GM18519 (cell line): ENCODE measurements around the gene WWP2.

Experiments
- ATAC-seq: cut with Tn5 transposase; IDR thresholded peaks from one replicate; pipeline ENCODE4 v1.9.1; 2021; ENCODE audit warnings: mild to moderate bottlenecking, moderate library complexity; ENCODE audit not compliant: unreplicated experiment, low FRiP score

WWP2 gene

GRCh38 chr16:69922200-69922599, 160.1 kb downstream of the WWP2 start:
- no peak for ATAC-seq

DNA sequence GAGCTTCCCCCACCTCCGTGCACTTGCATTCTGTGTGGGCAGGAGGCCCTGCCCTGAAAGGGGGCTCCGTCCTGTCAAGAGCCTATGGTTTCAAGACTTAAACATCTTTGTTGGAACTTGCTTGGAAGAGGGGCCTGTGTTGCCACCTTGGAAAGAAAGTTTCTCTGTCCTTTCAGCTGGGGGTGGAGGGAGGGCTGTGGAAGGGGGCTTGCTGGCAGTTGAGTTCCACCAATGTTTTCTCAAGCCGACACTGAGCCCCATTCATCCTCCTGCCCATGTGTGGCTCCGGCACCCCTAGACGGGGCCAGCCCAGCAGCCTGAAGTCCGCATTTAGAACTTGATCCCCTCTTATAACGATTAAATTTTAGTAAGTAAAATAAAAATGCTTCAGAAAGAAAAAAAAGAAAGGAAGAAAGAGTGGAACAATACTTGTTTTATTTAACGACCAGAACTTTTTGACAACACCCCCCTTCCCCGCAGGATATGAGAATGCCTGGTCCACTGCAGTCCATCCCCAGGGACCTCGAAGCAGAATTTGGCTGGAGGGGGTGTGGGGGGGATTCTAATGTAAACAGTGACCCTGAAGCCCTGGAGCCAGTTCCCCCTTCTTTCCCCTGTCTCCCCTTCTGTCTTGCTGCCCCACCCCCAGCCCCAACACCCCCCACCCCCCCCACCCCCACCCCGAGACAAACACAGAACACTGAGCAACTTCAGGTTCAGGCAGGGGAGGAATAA, 162.1 kb downstream of the WWP2 start:
- no peak for ATAC-seq

DNA sequence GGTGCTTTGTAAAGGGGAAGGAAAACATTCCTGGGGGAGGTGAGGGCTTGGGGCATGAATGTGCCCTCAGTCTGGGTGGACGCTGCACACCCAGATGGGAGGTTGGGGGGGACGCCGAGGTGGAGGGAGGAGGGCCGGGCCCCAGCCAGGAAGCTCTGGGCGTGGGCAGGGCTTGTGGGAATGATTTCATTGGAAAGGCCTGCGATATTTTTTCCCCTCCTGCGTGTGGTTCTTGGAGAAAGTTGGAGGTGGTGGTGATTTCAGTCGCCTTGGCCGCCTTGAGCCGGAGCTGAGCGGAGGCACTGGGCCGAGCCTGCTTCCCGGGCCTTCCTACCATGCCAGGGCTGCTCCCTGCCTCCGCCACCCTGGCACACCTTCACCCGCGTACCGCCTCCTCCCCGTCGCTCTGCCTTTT, 162.7 kb downstream of the WWP2 start:
- ATAC-seq = no peak

GRCh38 chr16:69925311-69925710, 163.2 kb downstream of the WWP2 start:
- no peak for ATAC-seq

DNA sequence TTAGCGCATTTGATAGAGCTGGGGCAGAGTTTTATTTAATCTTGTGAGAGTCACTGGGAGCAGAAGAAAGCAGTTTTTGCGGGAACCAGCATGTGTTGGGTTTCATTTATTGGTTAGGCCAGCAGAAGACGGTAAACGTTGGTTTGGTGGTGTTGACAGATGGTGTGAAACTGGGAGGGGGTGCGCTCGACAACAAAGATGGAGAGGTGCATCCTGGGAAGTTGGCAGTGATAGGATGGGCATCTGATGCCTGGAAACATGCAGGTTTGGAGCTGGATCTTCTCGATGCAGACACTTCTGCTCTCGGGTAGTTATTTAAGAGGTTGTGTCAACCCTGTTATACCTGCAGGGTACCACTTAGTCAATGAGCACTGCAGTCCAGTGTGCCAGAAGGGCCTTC, 164.1 kb downstream of the WWP2 start:
- ATAC-seq = no peak

GRCh38 chr16:69927056-69927757, 165.1 kb downstream of the WWP2 start:
- no peak for ATAC-seq

GRCh38 chr16:69928856-69929400, 166.8 kb downstream of the WWP2 start:
- no peak for ATAC-seq

DNA sequence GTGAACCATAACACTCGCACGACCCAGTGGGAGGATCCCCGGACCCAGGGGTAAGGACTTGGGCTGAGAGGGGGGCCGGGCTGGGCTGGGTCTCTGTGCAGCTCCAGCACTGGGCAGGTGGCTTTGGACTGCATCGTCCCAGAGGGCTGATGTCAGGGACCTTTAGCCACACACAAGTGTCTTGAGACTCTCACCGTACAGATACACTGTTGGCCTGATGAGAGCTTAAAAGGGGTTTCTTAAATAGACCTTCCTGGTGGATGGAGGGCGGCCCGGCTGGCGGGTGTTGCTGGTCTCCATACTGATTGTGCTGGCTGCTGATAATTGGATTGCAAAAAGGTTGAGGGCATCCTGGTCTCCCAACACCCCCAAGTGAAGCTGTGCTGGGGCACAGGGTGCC, 167.3 kb downstream of the WWP2 start:
- ATAC-seq = no peak

- no peak for ATAC-seq
Measured at GRCh38 chr16:69930117-69930776, 168.1 kb downstream of the WWP2 start.

DNA sequence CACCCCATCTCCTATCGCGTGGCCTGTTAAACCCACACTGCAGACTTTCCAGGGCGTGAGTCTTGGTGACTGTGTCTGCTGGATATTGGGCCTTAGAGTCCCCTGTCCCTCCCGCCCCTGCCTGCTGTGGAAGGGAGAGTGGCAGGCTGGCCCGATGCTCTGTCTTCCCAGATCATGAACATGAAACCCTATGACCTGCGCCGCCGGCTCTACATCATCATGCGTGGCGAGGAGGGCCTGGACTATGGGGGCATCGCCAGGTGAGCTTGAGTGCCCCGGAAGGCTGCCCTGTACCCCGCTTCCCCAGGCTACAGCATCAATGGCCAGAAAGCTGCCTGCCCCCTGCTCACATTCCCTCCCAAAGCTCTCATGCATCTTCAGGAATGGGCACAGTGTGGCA, 169.5 kb downstream of the WWP2 start:
- no peak for ATAC-seq

DNA sequence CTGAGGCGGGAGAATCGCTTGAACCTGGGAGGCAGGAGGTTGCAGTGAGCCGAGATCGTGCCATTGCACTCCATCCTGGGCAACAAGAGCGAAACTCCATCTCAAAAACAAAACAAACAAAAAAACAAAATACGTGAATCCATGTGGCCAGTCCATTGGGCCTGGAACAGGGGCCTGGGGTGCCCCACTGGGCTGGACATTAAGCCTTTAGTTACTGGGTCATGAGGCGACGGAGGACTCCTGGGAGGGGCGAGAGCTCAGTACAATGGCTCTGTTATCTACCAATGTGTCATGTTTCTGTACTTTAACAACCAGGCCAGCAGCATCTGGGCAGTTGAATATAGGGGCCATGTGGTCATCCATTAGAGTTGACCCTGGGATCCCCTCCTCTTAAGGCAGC, 170.1 kb downstream of the WWP2 start:
- no peak for ATAC-seq

DNA sequence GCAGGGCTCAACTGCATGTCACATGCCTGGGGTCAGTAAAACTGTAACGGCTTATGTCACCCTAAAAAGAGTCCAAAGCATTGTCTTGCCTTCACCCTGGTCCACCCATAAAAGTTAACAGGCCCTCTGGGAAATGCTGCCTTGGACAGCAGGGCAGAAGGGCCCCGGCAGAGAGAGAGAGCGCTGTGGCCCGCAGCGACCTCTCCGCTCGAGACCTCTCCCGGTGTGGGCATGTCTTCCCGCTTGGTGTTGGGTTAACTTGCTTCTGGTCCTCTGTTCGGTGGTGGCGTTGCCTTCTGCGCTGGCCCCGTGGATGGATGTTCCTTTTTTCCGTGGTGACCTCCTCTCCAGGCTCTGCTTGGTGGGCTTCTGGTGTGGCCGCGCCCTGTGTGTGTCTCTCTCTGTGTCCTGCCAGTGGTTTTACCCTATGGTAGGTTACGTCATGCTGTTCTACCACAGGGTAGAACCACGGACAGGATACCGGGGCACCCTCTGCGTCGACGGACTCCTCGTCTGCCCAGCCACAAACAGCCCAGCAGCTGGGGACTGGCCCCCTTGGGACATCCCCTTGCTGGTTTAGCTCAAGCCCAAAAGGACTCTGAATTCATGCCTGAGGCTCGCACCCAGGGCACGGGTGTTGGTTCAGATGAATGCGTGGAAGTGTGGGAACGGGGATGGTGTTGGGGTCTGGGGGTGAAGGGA, 170.7 kb downstream of the WWP2 start:
- ATAC-seq = no peak

GRCh38 chr16:69934044-69934443, 171.9 kb downstream of the WWP2 start:
- no peak for ATAC-seq

GRCh38 chr16:69934751-69935150, 172.6 kb downstream of the WWP2 start:
- ATAC-seq = no peak

DNA sequence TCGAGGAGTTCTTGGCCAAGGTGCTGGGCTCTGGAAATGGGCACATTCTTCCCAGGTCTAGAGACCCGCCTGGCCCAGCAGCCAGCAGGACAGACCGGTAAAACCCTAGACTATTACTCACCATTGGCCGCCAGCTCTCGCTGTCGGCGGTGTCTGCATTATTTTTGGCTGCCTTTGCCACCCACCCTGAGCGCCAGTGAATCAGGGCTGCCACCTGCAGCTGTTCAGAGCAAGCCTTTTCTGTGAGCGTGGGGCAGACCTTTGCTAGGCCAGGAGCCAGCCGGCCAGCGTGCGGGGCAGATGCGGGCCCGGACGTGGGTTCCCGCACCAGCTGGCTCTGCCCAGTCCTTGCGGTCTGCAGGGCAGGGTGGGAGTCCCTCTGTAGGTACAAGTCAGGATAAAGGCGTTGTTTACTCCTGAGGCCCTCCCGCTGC, 173.2 kb downstream of the WWP2 start:
- no peak for ATAC-seq

DNA sequence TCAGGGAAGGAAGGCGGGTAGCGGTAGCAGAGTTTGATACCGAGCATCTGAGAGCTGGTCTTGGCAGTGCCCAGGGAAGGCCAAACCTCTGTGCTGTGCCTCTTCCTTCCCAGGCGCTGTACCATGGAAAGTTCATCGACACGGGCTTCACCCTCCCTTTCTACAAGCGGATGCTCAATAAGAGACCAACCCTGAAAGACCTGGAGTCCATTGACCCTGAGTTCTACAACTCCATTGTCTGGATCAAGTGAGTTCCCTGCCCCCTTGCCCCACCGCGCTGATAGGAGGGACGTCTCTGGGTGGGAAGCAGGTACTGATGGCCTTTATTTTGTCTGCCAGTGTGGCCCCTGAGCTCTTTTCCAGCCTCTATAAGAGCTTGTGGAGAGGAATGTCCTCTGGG, 173.6 kb downstream of the WWP2 start:
- ATAC-seq = no peak

- ATAC-seq = no peak
Measured at GRCh38 chr16:69936252-69936651, 174.1 kb downstream of the WWP2 start.

GRCh38 chr16:69936751-69937211, 174.6 kb downstream of the WWP2 start:
- no peak for ATAC-seq

DNA sequence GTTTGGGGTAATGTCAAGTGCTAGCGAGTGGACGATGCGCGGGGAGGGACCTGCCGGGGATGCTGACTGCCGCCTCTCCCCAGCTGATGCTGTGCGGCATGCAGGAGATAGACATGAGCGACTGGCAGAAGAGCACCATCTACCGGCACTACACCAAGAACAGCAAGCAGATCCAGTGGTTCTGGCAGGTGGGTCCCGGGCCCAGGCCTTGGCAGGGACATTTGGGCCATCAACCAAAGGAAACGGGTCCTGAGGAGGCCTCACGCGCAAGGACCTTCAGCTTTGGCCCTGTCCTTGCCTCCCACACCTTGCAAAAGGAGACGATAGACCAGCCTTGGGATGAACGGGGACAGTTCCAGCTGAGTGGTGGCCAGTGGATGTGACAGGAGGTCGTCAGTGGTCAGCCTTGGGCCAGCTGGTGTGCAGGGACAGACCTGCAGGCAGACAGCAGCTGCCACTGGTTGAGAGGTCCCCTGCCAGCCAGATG, 175.4 kb downstream of the WWP2 start:
- no peak for ATAC-seq

DNA sequence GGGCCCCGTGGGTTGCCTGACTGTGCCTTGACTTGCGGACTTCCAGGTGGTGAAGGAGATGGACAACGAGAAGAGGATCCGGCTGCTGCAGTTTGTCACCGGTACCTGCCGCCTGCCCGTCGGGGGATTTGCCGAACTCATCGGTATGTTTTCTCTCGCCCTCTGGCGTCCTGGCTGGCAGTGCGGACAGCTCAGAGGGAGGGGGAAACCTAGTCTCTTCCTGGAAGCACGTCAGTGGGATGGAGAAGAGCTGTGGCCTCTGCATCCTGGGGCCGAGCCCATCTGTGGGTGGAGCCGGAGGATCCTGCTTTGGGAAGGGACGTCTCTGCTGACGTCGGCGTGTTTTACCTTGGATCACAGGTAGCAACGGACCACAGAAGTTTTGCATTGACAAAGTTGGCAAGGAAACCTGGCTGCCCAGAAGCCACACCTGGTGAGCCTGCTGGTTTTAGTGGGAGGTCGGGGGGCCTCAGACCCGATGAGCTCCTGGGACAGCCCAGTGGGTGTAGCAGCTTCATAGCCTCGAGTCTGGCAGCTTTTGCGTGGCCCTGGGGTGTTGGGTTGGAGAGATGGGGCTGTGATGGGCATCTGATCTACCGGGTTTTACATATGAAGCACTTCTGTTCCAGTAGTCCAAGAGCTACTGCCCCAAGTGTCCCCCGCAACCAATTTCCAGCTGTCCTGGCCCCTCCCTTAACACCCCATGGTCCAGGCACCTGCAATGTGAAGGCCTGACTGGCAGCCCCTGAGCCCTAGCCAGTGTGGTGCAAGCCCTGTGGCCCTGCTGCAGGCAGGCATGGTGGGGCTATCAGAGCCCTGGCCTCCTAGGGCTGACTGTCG, 177.1 kb downstream of the WWP2 start:
- no peak for ATAC-seq
